SK-N-SH treated with all-trans-retinoic acid at 6 μM for 48 hours (cell line): ENCODE results near the gene ZHX3.
"Not testable (repeated sequence)": the region's sequence is repeated elsewhere in the genome, so short reads cannot be mapped to it uniquely, and the experiment has no call there.

Experiments used
- CSDC2 ChIP-seq: fragments of 250-450 bp; sonication (Bioruptor Pico); IDR thresholded peaks from 2 replicates; pipeline ENCODE4 v1.5.0; 2020; ENCODE audit warnings: mild to moderate bottlenecking, moderate library complexity
- GLIS3 ChIP-seq: fragments of 250-450 bp; sonication (Bioruptor Pico); IDR thresholded peaks from 2 replicates; pipeline ENCODE4 v1.5.0; 2020; ENCODE audit warnings: mild to moderate bottlenecking, moderate library complexity
- OSR1 ChIP-seq: fragments of 250-450 bp; sonication (Bioruptor Pico); IDR thresholded peaks from 2 replicates; pipeline ENCODE4 v1.8.0; 2022; ENCODE audit warnings: moderate library complexity, mild to moderate bottlenecking, inconsistent platforms
- POU6F1 ChIP-seq: fragments of 250-450 bp; sonication (Bioruptor Pico); IDR thresholded peaks from 2 replicates; pipeline ENCODE4 v1.8.0; 2021; ENCODE audit warnings: low read depth, mild to moderate bottlenecking, moderate library complexity, borderline replicate concordance
- PPARA ChIP-seq: fragments of 250-450 bp; sonication (Bioruptor Pico); IDR thresholded peaks from 2 replicates; pipeline ENCODE4 v1.5.0; 2020; ENCODE audit warnings: mild to moderate bottlenecking, borderline replicate concordance
- RARB ChIP-seq: fragments of 250-450 bp; sonication (Bioruptor Pico); IDR thresholded peaks from 2 replicates; pipeline ENCODE4 v1.8.0; 2021; ENCODE audit warnings: mild to moderate bottlenecking, moderate library complexity
- ZFP3 ChIP-seq: fragments of 250-450 bp; sonication (Bioruptor Pico); IDR thresholded peaks from 2 replicates; pipeline ENCODE4 v1.5.0; 2020; ENCODE audit warnings: mild to moderate bottlenecking, moderate library complexity
- ZFP30 ChIP-seq: fragments of 450-650 bp; formaldehyde crosslinking; IDR thresholded peaks from 2 replicates; pipeline ENCODE4 v1.5.0; 2022; ENCODE audit warnings: mild to moderate bottlenecking, moderate library complexity
- TF ChIP-seq, protein P1 (sequence below): fragments of 250-450 bp; sonication (Bioruptor Pico); IDR thresholded peaks from 2 replicates; pipeline ENCODE4 v1.8.0; 2020; ENCODE audit warnings: mild to moderate bottlenecking, moderate library complexity, borderline replicate concordance
- TF ChIP-seq, protein P2 (sequence below): fragments of 250-450 bp; sonication (Bioruptor Pico); IDR thresholded peaks from 2 replicates; pipeline ENCODE4 v1.5.1; 2021; ENCODE audit warnings: mild to moderate bottlenecking, moderate library complexity
- TF ChIP-seq, protein P3 (sequence below): fragments of 250-450 bp; sonication (Bioruptor Pico); IDR thresholded peaks from 2 replicates; pipeline ENCODE4 v1.5.1; 2020; ENCODE audit warnings: low read depth, mild to moderate bottlenecking, moderate library complexity
- TF ChIP-seq, protein P4 (sequence below): fragments of 250-450 bp; sonication (Bioruptor Pico); IDR thresholded peaks from 2 replicates; pipeline ENCODE4 v1.5.0; 2020; ENCODE audit warnings: mild to moderate bottlenecking, moderate library complexity

DNA sequence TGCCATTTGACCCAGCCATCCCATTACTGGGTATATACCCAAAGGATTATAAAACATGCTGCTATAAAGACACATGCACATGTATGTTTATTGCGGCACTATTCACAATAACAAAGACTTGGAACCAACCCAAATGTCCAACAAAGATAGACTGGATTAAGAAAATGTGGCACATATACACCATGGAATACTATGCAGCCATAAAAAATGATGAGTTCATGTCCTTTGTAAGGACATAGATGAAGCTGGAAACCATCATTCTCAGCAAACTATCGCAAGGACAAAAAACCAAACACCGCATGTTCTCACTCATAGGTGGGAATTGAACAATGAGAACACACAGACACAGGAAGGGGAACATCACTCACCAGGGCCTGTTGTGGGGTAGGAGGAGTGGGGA lies 80.3 kb downstream of the ZHX3 start:
- TF ChIP-seq, protein P1, sequence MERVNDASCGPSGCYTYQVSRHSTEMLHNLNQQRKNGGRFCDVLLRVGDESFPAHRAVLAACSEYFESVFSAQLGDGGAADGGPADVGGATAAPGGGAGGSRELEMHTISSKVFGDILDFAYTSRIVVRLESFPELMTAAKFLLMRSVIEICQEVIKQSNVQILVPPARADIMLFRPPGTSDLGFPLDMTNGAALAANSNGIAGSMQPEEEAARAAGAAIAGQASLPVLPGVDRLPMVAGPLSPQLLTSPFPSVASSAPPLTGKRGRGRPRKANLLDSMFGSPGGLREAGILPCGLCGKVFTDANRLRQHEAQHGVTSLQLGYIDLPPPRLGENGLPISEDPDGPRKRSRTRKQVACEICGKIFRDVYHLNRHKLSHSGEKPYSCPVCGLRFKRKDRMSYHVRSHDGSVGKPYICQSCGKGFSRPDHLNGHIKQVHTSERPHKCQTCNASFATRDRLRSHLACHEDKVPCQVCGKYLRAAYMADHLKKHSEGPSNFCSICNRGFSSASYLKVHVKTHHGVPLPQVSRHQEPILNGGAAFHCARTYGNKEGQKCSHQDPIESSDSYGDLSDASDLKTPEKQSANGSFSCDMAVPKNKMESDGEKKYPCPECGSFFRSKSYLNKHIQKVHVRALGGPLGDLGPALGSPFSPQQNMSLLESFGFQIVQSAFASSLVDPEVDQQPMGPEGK (CRISPR knock-in tag), result not testable (repeated sequence)
- TF ChIP-seq, protein P2, sequence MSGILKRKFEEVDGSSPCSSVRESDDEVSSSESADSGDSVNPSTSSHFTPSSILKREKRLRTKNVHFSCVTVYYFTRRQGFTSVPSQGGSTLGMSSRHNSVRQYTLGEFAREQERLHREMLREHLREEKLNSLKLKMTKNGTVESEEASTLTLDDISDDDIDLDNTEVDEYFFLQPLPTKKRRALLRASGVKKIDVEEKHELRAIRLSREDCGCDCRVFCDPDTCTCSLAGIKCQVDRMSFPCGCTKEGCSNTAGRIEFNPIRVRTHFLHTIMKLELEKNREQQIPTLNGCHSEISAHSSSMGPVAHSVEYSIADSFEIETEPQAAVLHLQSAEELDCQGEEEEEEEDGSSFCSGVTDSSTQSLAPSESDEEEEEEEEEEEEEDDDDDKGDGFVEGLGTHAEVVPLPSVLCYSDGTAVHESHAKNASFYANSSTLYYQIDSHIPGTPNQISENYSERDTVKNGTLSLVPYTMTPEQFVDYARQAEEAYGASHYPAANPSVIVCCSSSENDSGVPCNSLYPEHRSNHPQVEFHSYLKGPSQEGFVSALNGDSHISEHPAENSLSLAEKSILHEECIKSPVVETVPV, result not testable (repeated sequence)
- not testable (repeated sequence) for TF ChIP-seq CSDC2 (CRISPR knock-in tag); GLIS3 (CRISPR knock-in tag); POU6F1 (CRISPR knock-in tag); OSR1 (CRISPR knock-in tag); ZFP30 (CRISPR knock-in tag); PPARA (CRISPR knock-in tag); ZFP3 (CRISPR knock-in tag); RARB
- TF ChIP-seq, protein P3, sequence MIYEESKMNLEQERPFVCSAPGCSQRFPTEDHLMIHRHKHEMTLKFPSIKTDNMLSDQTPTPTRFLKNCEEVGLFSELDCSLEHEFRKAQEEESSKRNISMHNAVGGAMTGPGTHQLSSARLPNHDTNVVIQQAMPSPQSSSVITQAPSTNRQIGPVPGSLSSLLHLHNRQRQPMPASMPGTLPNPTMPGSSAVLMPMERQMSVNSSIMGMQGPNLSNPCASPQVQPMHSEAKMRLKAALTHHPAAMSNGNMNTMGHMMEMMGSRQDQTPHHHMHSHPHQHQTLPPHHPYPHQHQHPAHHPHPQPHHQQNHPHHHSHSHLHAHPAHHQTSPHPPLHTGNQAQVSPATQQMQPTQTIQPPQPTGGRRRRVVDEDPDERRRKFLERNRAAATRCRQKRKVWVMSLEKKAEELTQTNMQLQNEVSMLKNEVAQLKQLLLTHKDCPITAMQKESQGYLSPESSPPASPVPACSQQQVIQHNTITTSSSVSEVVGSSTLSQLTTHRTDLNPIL, result not testable (repeated sequence)
- TF ChIP-seq, protein P4, sequence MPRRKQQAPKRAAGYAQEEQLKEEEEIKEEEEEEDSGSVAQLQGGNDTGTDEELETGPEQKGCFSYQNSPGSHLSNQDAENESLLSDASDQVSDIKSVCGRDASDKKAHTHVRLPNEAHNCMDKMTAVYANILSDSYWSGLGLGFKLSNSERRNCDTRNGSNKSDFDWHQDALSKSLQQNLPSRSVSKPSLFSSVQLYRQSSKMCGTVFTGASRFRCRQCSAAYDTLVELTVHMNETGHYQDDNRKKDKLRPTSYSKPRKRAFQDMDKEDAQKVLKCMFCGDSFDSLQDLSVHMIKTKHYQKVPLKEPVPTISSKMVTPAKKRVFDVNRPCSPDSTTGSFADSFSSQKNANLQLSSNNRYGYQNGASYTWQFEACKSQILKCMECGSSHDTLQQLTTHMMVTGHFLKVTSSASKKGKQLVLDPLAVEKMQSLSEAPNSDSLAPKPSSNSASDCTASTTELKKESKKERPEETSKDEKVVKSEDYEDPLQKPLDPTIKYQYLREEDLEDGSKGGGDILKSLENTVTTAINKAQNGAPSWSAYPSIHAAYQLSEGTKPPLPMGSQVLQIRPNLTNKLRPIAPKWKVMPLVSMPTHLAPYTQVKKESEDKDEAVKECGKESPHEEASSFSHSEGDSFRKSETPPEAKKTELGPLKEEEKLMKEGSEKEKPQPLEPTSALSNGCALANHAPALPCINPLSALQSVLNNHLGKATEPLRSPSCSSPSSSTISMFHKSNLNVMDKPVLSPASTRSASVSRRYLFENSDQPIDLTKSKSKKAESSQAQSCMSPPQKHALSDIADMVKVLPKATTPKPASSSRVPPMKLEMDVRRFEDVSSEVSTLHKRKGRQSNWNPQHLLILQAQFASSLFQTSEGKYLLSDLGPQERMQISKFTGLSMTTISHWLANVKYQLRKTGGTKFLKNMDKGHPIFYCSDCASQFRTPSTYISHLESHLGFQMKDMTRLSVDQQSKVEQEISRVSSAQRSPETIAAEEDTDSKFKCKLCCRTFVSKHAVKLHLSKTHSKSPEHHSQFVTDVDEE (CRISPR knock-in tag), result not testable (repeated sequence)
